LNCAP (cell line): ENCODE data around the gene DTNBP1.

Source experiments
- CTCF ChIP-seq: fragments of 450-650 bp; IDR thresholded peaks from 2 replicates; pipeline ENCODE4 v1.5.1; 2017; ENCODE audit warnings: mild to moderate bottlenecking

DTNBP1 gene

GRCh38 chr6:15574023-15574422 lies 88.8 kb downstream of the DTNBP1 start:
- no peak for TF ChIP-seq CTCF

- no peak for TF ChIP-seq CTCF
These were observed 89.4 kb downstream of the DTNBP1 start for GRCh38 chr6:15573384-15573783.

DNA sequence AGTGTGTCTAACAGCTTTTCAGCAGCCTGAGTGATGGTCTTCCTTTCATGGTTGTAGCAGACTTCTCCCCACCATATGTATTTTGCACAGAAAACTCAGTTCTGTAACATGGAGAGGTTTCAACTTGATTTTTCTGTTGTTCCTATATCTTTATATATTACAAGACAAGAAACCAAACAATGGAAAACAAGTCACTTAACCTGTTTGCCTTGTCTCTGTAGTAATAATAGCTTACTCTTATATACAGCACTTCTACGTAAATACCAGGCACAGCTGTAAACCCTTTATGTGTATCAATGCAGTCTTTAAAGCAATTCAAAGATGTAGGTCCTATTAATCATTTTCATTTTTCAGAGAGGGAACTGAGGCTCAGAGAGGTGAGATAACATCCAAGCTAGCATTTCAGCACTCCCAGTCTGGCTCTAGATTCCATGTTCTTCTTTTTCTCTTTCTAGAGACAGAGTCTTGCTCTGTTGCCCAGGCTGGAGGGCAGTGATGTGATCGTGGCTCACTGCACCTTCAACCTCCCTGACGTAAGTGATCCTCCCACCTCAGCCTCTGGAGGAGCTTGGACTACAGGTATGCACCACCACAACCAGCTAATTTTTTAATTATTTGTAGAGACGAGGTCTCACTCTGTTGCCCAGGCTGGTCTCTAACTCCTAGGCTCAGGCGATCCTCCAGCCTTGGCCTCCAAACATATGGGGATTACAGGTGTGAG lies 90.4 kb downstream of the DTNBP1 start:
- TF ChIP-seq CTCF = no peak

- no peak for TF ChIP-seq CTCF
These were observed 92.7 kb downstream of the DTNBP1 start for GRCh38 chr6:15570171-15570570.

- no peak for TF ChIP-seq CTCF
These were observed 93.5 kb downstream of the DTNBP1 start for GRCh38 chr6:15569035-15569995.

DNA sequence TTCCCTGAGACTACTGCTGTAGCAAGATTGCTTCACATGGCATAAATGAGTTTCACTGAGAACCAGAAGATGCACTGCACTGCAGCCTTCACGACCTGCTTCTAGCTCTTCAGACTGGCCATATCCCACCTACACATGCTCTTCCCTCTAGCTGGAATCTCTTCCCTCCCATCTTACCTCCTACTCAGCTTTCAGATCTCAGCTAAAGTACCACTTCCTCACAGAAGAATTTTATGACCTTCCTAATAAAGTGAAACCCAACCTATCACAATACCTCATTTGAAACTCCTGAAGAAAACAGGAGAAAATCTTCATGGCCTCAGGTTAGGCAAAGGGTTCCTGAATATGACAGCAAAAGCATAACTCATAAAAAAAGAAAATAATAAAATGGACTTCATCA lies 99.9 kb downstream of the DTNBP1 start:
- no peak for TF ChIP-seq CTCF

GRCh38 chr6:15561447-15562199 lies 101.2 kb downstream of the DTNBP1 start:
- TF ChIP-seq CTCF = no peak
